A549 (cell line): Measurements from ENCODE around the gene MGAT5. TPM values are rescaled to one million over a fixed set of nuclear protein-coding genes. Genes with fewer than 3 reads are reported as not detected.

Experiments
- ATAC-seq, 2 experiments: fragments of 200-7000 bp in 1 of 2; fragments of >200 bp in 1 of 2; cut with Nextera tagmentation in 1 of 2; cut with Tn5 transposase in 1 of 2; 3 replicates each; pipeline versions ENCODE4 v1.8.0 to v1.9.1; 2018 to 2020; ENCODE audit warnings: mild to moderate bottlenecking in 1 of 2, moderate library complexity in 1 of 2
- CTCF ChIA-PET: fragments of 300-600 bp; sonication (Branson Sonifier 250); formaldehyde crosslinking; extraction: SDS; loops from one replicate; lab custom pipeline; 2021; ENCODE audit warnings: antibody characterized with exemption, inconsistent platforms; lab: Yijun Ruan, JAX
- POLR2A ChIA-PET: fragments of 350-600 bp; formaldehyde crosslinking; extraction: SDS; loops from one replicate; lab custom pipeline; 2021; ENCODE audit warnings: antibody characterized with exemption, inconsistent platforms; lab: Yijun Ruan, JAX
- DNase-seq, 2 experiments: peaks; one replicate each; pipeline versions ENCODE4 v3.0.0 to v3.0.0-alpha.2; 2011 to 2016; ENCODE audit warnings: low read depth in 1 of 2, low spot score in 1 of 2
- FAIRE-seq: peaks from 2 replicates; lab custom pipeline; 2011; peaks lifted over from hg19 to GRCh38; lab: Jason Lieb, UNC
- H3K27ac ChIP-seq, 2 experiments: fragments of >200 bp; sonication (Bioruptor Twin); formaldehyde crosslinking; 3 replicates each; pipeline ENCODE4 v1.5.1; 2016 to 2017
- H3K4me1 ChIP-seq: fragments of >200 bp; sonication (Bioruptor Twin); formaldehyde crosslinking; 3 replicates; pipeline ENCODE4 v1.6.1; 2016
- H3K4me2 ChIP-seq: fragments of >200 bp; sonication (Bioruptor Twin); formaldehyde crosslinking; 3 replicates; pipeline ENCODE4 v1.6.1; 2016
- H3K4me3 ChIP-seq: fragments of >200 bp; sonication (Bioruptor Twin); formaldehyde crosslinking; 3 replicates; pipeline ENCODE4 v1.5.1; 2016
- H3K9me3 ChIP-seq: fragments of >200 bp; sonication (Bioruptor Twin); formaldehyde crosslinking; 3 replicates; pipeline ENCODE4 v1.6.1; 2016
- CBX2 ChIP-seq: fragments of 200-600 bp; sonication (generic); IDR thresholded peaks from 2 replicates; pipeline ENCODE4 v1.6.1; 2016; ENCODE audit warnings: low read depth, mild to moderate bottlenecking, borderline replicate concordance
- CHD4 ChIP-seq: fragments of 200-600 bp; sonication (generic); IDR thresholded peaks from 2 replicates; pipeline ENCODE4 v1.6.1; 2016; ENCODE audit warnings: antibody characterized with exemption, mild to moderate bottlenecking, borderline replicate concordance
- EP300 ChIP-seq, 2 experiments: fragments of >200 bp; sonication (Bioruptor Twin); formaldehyde crosslinking; IDR thresholded peaks; 2 replicates in 1 of 2; 3 replicates in 1 of 2; pipeline ENCODE4 v1.6.1; 2016 to 2017
- FOSB ChIP-seq: fragments of 250-450 bp; sonication (Bioruptor Pico); IDR thresholded peaks from 2 replicates; pipeline ENCODE4 v1.5.0; 2020; ENCODE audit warnings: mild to moderate bottlenecking, moderate library complexity
- FOSL2 ChIP-seq, 2 experiments: fragments of 450-650 bp in 1 of 2; fragments of >200 bp in 1 of 2; sonication (Bioruptor Twin) in 1 of 2; formaldehyde crosslinking; IDR thresholded peaks; 2 replicates each; pipeline versions ENCODE4 v1.5.0 to v1.6.1; 2016 to 2020; ENCODE audit warnings: mild to moderate bottlenecking in 1 of 2, moderate library complexity in 1 of 2
- GATA3 ChIP-seq: IDR thresholded peaks from 2 replicates; pipeline ENCODE4 v1.6.1; 2012; ENCODE audit warnings: borderline replicate concordance
- HOXB5 ChIP-seq: fragments of 250-450 bp; sonication (Bioruptor Pico); IDR thresholded peaks from 2 replicates; pipeline ENCODE4 v1.5.0; 2020; ENCODE audit warnings: mild to moderate bottlenecking, moderate library complexity
- NPAS2 ChIP-seq: fragments of 250-450 bp; sonication (Bioruptor Pico); IDR thresholded peaks from 2 replicates; pipeline ENCODE4 v1.8.0; 2022; ENCODE audit warnings: mild to moderate bottlenecking, moderate library complexity, borderline replicate concordance
- NR3C1 ChIP-seq: fragments of >200 bp; sonication (Bioruptor Twin); formaldehyde crosslinking; IDR thresholded peaks from 3 replicates; pipeline ENCODE4 v1.6.1; 2017
- PHF8 ChIP-seq: fragments of 200-600 bp; sonication (generic); IDR thresholded peaks from 2 replicates; pipeline ENCODE4 v1.6.1; 2016; ENCODE audit warnings: low read depth, mild to moderate bottlenecking, antibody characterized with exemption, moderate library complexity, borderline replicate concordance
- POLR2A ChIP-seq: IDR thresholded peaks from 2 replicates; pipeline ENCODE4 v1.6.1; 2012; ENCODE audit warnings: mild to moderate bottlenecking, low read length
- RARB ChIP-seq: fragments of 250-450 bp; sonication (Bioruptor Pico); IDR thresholded peaks from 2 replicates; pipeline ENCODE4 v1.8.0; 2021; ENCODE audit warnings: mild to moderate bottlenecking, moderate library complexity
- SMC3 ChIP-seq: fragments of >200 bp; sonication (Bioruptor Twin); formaldehyde crosslinking; IDR thresholded peaks from 3 replicates; pipeline ENCODE4 v1.6.1; 2018; ENCODE audit warnings: inconsistent platforms
- TFCP2L1 ChIP-seq: fragments of 250-450 bp; sonication (Bioruptor Pico); IDR thresholded peaks from 2 replicates; pipeline ENCODE4 v1.5.0; 2021; ENCODE audit warnings: mild to moderate bottlenecking
- TP53 ChIP-seq: fragments of 250-450 bp; sonication (Bioruptor Pico); IDR thresholded peaks from 2 replicates; pipeline ENCODE4 v1.5.0; 2021; ENCODE audit warnings: mild to moderate bottlenecking, moderate library complexity
- ZFP36 ChIP-seq: fragments of 450-650 bp; IDR thresholded peaks from 2 replicates; pipeline ENCODE4 v1.6.1; 2014; ENCODE audit warnings: borderline replicate concordance; ENCODE audit not compliant: partially characterized antibody
- ZNF302 ChIP-seq: fragments of 250-450 bp; sonication (Bioruptor Pico); IDR thresholded peaks from 2 replicates; pipeline ENCODE4 v1.9.0; 2021; ENCODE audit warnings: inconsistent platforms, mild to moderate bottlenecking, moderate library complexity
- ZSCAN20 ChIP-seq: fragments of 250-450 bp; sonication (Bioruptor Pico); IDR thresholded peaks from 2 replicates; pipeline ENCODE4 v1.8.0; 2022; ENCODE audit warnings: mild to moderate bottlenecking, moderate library complexity
- WGBS: methylation state at CpG from one replicate; pipeline ENCODE4 v1.1.6; 2017; ENCODE audit errors: missing lambda C conversion rate; 5-methylcytosine and 5-hydroxymethylcytosine counted together
- polyA plus RNA-seq, 4 experiments: library from polyadenylated mRNA; depleted of rRNA in 3 of 4; stranded (reverse); fragments of >200 nt; fragmentation: RNase III in 1 of 4; extraction: RNeasy Plus Mini Kit Qiagen cat#74134 plus additional on column Dnase treatment in 1 of 4; gene quantifications; 2 replicates in 3 of 4; 3 replicates in 1 of 4; pipeline ENCODE4 v1.2.3, GENCODE V29; 2011 to 2017
- TF ChIP-seq, protein P1 (sequence below): IDR thresholded peaks from 2 replicates; pipeline ENCODE4 v1.6.1; 2012
- TF ChIP-seq, protein P2 (sequence below): fragments of 250-450 bp; sonication (Bioruptor Pico); IDR thresholded peaks from 2 replicates; pipeline ENCODE4 v1.5.0; 2020; ENCODE audit warnings: low read depth, mild to moderate bottlenecking, moderate library complexity
- TF ChIP-seq, protein P3 (sequence below): IDR thresholded peaks from 2 replicates; pipeline ENCODE4 v1.6.1; 2012; ENCODE audit warnings: low read depth, borderline replicate concordance
- TF ChIP-seq, protein P4 (sequence below): IDR thresholded peaks from 2 replicates; pipeline ENCODE4 v1.6.1; 2012
- TF ChIP-seq, protein P5 (sequence below): fragments of 150-350 bp; IDR thresholded peaks from 2 replicates; pipeline ENCODE4 v1.6.1; 2014; ENCODE audit warnings: low read depth, mild to moderate bottlenecking, low read length
- TF ChIP-seq, protein P6 (sequence below): fragments of >200 bp; sonication (Bioruptor Twin); formaldehyde crosslinking; IDR thresholded peaks from 3 replicates; pipeline ENCODE4 v1.5.1; 2016

Gene MGAT5
- polyA plus RNA-seq, 2 of the 4 experiments (the other 2 are of a cell fraction): 13.2 to 17.1 TPM

DNA sequence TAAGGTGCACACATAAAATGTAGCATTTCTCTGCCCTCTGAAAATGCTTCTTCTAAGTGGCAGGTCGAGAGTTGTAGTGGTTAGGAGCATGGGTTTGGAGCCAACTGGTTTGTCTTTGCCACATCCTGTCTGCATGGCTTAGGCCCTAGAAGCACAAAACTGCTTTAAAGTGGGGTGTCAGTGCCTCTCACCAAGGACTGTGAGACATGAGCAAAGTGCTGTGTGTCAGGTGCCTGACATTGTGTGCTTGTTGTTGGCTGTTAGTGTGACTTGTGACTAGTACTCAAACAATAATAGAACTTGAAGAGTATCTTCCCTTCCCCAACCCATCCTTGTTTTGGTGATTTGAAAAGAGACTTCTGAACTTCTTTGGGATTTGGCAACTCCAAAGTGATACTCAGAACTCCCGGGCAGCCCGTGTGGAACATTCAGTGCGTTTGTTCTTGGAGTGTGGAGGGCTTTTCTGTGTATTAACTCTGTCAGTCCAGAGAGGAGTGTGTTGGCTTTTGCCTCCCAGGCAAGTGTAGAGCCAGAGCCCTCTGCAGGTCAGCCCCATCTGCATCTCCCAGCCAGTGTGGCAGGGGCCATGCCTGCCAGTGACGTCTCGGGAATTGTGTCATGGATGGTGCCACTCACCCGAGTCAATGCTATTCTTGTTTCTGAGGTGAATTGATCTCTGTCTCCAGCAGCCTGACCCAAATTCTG is 5.0 kb downstream of the MGAT5 start:
- Histone ChIP-seq H3K4me2 (no peak overlapping the region), H3K27ac (no peak overlapping the region), H3K9me3 (no peaks in the 10 kb centered on the region), H3K4me1 (no peaks in the 10 kb centered on the region), H3K4me3 (no peak overlapping the region)
- ATAC-seq (no peak), FAIRE-seq (no peak), DNase-seq (no peak)
- POLR2A ChIA-PET: no interaction called here
- WGBS: 93% methylated on average over 7 of the region's 7 CpGs
- no peak for TF ChIP-seq EP300 (IDR thresholded peaks at IDR 0.05)
- TF ChIP-seq FOSL2 (IDR thresholded peaks at IDR 0.05): no peak
- no peak for TF ChIP-seq FOSL2 (CRISPR knock-in tag; IDR thresholded peaks at IDR 0.05)
- TF ChIP-seq ZSCAN20 (CRISPR knock-in tag): no peak
- no peak for TF ChIP-seq TP53 (CRISPR knock-in tag)
- TF ChIP-seq CBX2: no peak
- no peak for TF ChIP-seq SMC3
- TF ChIP-seq, protein P1, sequence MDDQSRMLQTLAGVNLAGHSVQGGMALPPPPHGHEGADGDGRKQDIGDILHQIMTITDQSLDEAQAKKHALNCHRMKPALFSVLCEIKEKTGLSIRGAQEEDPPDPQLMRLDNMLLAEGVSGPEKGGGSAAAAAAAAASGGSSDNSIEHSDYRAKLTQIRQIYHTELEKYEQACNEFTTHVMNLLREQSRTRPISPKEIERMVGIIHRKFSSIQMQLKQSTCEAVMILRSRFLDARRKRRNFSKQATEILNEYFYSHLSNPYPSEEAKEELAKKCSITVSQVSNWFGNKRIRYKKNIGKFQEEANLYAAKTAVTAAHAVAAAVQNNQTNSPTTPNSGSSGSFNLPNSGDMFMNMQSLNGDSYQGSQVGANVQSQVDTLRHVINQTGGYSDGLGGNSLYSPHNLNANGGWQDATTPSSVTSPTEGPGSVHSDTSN: no peak
- TF ChIP-seq ZFP36: no peak
- no peak for TF ChIP-seq PHF8
- TF ChIP-seq RARB (CRISPR knock-in tag): no peak
- TF ChIP-seq, protein P2, sequence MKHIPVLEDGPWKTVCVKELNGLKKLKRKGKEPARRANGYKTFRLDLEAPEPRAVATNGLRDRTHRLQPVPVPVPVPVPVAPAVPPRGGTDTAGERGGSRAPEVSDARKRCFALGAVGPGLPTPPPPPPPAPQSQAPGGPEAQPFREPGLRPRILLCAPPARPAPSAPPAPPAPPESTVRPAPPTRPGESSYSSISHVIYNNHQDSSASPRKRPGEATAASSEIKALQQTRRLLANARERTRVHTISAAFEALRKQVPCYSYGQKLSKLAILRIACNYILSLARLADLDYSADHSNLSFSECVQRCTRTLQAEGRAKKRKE (CRISPR knock-in tag): no peak
- CTCF ChIA-PET: no interaction called here

DNA sequence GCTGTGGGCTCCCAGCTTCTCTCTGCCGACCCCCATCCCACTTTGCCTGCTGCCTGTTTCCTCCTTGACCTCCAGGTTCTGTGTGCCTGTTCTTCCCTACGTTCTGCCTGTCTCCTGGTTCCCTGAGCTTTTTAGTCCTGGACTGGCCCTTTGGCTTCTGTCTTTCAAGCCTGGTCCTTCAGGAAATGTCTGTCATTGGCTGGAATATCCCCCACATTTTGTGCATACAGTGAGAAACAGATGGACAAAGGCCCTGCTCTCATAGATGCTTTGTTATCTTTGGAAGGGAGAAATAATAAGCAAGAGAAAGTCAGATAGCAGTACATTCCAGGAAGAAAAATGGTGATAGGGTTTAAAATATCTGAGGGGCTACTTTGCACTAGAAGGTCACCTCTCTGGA is 5.7 kb downstream of the MGAT5 start:
- 85% methylated on average over 2 of the region's 2 CpGs for WGBS
- H3K4me1 ChIP-seq: no peaks in the 10 kb centered on the region
- no peaks in the 10 kb centered on the region for H3K9me3 ChIP-seq
- no peak for DNase-seq
- H3K4me3 ChIP-seq: no peak overlapping the region
- H3K4me2 ChIP-seq: no peak overlapping the region
- ChIA-PET CTCF (no interaction called here), POLR2A (no interaction called here)
- no peak for FAIRE-seq
- H3K27ac ChIP-seq: no peak overlapping the region
- ATAC-seq: no peak
- TF ChIP-seq FOSB (CRISPR knock-in tag) (no peak), NR3C1 (no peak), ZNF302 (no peak), CBX2 (no peak), PHF8 (no peak), GATA3 (no peak), POLR2A (no peak), NPAS2 (CRISPR knock-in tag) (no peak), EP300 (IDR thresholded peaks at IDR 0.05) (no peak), SMC3 (no peak), TFCP2L1 (CRISPR knock-in tag) (no peak), CHD4 (no peak), HOXB5 (CRISPR knock-in tag) (no peak)
- TF ChIP-seq, protein P3, sequence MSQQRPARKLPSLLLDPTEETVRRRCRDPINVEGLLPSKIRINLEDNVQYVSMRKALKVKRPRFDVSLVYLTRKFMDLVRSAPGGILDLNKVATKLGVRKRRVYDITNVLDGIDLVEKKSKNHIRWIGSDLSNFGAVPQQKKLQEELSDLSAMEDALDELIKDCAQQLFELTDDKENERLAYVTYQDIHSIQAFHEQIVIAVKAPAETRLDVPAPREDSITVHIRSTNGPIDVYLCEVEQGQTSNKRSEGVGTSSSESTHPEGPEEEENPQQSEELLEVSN: no peak
- TF ChIP-seq, protein P4, sequence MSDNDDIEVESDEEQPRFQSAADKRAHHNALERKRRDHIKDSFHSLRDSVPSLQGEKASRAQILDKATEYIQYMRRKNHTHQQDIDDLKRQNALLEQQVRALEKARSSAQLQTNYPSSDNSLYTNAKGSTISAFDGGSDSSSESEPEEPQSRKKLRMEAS: no peak
- TF ChIP-seq, protein P5, sequence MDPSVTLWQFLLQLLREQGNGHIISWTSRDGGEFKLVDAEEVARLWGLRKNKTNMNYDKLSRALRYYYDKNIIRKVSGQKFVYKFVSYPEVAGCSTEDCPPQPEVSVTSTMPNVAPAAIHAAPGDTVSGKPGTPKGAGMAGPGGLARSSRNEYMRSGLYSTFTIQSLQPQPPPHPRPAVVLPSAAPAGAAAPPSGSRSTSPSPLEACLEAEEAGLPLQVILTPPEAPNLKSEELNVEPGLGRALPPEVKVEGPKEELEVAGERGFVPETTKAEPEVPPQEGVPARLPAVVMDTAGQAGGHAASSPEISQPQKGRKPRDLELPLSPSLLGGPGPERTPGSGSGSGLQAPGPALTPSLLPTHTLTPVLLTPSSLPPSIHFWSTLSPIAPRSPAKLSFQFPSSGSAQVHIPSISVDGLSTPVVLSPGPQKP: no peak
- TF ChIP-seq, protein P6, sequence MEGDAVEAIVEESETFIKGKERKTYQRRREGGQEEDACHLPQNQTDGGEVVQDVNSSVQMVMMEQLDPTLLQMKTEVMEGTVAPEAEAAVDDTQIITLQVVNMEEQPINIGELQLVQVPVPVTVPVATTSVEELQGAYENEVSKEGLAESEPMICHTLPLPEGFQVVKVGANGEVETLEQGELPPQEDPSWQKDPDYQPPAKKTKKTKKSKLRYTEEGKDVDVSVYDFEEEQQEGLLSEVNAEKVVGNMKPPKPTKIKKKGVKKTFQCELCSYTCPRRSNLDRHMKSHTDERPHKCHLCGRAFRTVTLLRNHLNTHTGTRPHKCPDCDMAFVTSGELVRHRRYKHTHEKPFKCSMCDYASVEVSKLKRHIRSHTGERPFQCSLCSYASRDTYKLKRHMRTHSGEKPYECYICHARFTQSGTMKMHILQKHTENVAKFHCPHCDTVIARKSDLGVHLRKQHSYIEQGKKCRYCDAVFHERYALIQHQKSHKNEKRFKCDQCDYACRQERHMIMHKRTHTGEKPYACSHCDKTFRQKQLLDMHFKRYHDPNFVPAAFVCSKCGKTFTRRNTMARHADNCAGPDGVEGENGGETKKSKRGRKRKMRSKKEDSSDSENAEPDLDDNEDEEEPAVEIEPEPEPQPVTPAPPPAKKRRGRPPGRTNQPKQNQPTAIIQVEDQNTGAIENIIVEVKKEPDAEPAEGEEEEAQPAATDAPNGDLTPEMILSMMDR: no peak
